HG02938 (cell line): Measurements from ENCODE around the gene TENM3.

ENCODE experiments used
- ATAC-seq: cut with Tn5 transposase; IDR thresholded peaks from one replicate; pipeline ENCODE4 v1.9.1; 2021; ENCODE audit warnings: mild to moderate bottlenecking, moderate library complexity; ENCODE audit not compliant: unreplicated experiment

The TENM3 gene

GRCh38 chr4:182826391-182826790 is 583.2 kb downstream of the TENM3 start:
- peak; percentile 36 for ATAC-seq

DNA sequence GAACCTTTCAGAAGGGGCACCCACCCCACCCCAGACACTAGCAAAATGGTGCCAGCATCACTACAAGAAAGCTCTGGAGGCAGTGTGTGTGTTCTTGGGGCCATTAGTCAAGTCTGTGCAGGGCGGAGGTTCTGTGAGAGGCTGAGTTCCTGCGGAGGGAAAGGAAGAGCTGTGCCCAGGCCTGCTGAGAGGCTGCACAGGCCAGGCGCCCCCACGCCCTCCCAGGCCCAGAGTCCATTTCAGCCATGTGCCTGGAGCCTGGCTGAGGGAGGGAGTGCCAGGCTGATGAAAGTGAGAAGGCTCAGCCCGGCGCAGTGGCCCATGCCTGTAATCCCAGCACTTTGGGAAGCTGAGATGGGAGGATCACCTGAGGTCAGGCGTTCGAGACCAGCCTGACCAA is 584.0 kb downstream of the TENM3 start:
- no peak for ATAC-seq

DNA sequence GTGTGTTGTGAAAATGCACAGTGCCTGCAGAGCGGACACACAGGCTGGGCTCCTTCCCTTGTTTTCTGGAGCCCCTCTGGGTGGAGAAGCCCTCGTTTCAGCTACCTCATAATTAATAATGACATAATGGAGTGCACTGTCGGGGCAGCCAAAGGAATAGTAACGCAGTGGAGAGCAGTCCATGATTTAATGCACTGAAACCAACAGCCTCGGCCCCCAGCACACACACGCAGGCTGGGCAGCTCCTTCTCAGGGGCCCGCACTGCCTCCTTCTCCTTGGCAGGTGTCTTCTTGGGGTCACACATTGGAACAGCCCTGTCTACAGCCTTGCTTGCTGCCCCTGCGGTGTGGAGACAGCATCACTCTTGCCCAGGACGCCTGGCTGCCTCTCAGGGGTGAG is 584.8 kb downstream of the TENM3 start:
- ATAC-seq: no peak

- ATAC-seq: no peak
Measured at GRCh38 chr4:182828360-182829025, 585.3 kb downstream of the TENM3 start.

- no peak for ATAC-seq
Measured at GRCh38 chr4:182829196-182829595, 586.0 kb downstream of the TENM3 start.

DNA sequence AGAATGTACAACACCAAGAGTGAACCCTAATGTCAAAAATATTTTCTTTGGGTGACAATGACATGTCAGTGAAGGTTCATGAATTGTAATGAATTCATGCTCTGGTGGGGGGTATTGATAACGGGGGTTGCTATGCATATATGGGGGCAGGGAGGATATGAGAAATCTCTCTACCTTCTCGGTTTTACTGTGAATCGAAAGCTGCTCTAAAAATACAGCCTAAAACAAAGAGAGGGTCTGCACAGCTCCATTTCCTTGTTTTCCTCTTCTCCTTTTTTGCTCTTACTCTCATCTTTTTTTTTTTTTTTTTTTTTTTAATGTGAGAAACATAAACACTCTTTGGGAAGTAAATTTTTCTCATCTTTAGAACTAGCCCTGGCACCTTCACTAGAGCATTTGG is 588.2 kb downstream of the TENM3 start:
- no peak for ATAC-seq

- ATAC-seq: no peak
Measured at GRCh38 chr4:182832352-182833120, 589.3 kb downstream of the TENM3 start.

DNA sequence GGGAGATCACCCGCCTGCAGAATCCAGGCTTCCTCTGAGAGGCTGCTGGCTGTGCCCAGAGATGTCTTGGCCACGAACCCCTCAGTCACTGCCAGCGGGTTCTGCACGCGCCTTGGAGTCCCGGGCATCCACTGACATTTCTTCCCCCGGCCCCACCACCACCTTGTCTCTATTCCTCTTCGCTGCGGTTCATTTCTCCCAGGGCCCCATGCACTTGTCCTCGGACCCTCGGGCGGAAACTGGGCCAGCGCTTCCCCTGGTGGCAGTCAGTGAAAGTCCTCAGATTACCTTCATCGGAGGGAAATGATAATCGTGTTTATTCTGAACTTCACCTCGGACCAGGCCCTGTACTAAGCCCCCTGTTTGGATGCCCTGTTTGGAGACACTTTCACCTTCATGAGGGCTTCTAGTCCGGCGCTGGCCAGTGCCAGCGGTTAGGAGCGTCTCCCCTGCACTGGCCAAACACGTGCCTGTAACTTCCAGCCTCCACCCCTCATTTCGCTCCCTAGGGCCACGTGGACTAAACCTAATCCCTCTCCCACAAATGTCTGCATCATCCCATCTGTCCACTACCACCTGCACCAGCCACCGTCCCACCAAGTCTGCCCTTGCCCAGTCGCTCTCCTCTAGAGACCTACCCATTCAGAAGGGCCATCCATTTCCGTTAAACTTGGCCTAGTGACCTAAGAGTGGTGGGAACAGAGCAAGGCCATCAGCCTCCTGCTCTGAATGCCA is 592.0 kb downstream of the TENM3 start:
- ATAC-seq: no peak

GRCh38 chr4:182837831-182838230 is 594.6 kb downstream of the TENM3 start:
- ATAC-seq: no peak

DNA sequence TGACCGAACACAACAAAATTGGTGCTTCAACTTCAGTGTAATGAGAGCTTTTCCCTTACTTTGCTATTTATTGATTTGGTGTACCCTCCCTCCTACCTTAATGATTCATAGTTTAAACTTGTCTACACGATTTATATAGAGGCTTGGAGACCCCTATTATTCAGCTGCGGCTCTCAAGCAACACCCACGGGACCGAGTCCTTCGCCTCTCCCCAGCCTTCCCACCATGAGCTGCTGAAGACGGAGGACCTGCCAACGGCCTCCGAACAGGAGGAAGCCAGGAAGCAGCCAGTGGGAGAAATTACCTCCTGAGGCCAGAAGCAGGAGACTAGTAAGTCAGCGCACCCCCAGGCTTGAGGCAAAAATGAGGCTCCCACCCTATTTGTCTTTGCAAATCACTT is 595.3 kb downstream of the TENM3 start:
- no peak for ATAC-seq

DNA sequence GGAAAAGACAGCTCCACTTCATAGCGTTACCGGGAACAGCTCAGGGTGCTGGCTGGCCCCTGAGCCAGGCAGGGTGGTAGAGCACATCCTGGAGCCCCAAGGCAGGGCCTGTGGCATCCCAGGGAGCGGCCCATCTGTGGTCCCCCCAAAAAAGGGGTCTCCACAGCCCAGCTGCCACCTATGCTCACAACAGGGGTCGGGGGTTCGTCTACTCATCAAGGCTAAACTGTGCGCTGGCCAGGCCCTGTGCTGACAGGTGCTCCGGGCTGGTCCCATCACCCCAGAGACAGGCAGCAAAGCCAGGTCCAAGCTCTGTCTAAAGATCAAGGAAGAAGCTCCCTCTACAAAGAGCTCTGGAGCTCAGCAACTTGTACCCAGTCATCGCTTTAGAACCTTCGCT is 596.1 kb downstream of the TENM3 start:
- no peak for ATAC-seq

DNA sequence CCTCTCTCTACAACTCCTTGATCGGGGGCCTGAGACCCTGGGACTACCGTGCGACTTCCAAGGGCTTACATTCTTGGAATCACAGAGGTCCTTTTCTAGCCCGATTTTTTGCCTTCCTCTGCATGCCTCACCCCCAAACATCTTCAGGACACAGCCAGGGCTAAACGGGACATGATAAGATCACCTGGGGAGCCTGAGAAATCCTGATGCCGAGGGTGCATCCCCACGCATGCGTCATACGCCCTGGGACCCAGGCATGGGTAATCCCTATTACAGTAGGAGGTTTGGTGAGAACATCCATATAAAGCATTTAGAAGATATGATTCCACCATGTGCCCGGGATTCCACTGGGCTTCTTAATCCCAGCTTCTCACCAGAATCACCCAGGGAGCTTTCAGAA is 596.9 kb downstream of the TENM3 start:
- ATAC-seq: no peak

GRCh38 chr4:182842104-182842600 is 599.0 kb downstream of the TENM3 start:
- no peak for ATAC-seq

- ATAC-seq: no peak
Measured at GRCh38 chr4:182842759-182843390, 599.7 kb downstream of the TENM3 start.

GRCh38 chr4:182843808-182844325 is 600.7 kb downstream of the TENM3 start:
- no peak for ATAC-seq

DNA sequence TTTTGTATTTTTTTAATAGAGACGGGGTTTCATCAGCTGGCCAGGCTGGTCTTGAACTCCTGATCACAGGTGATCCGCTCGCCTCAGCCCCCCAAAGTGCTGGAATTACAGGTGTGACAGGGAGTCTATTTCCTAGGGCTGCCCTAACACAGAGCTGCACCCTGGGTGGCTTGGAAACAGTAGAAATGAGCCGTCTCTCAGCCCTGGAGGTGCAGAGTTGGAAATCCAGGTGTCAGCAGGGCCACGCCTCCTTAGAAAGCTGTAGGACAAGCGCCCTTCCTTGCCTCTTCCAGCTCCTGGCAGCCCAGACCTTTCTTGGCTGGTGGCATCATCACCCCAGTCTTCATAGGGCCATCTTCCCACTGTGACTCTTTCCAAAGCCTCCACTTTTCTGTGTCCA is 602.4 kb downstream of the TENM3 start:
- no peak for ATAC-seq

- no peak for ATAC-seq
Measured at GRCh38 chr4:182846036-182846435, 602.8 kb downstream of the TENM3 start.

- no peak for ATAC-seq
Measured at GRCh38 chr4:182847576-182848450, 604.6 kb downstream of the TENM3 start.

DNA sequence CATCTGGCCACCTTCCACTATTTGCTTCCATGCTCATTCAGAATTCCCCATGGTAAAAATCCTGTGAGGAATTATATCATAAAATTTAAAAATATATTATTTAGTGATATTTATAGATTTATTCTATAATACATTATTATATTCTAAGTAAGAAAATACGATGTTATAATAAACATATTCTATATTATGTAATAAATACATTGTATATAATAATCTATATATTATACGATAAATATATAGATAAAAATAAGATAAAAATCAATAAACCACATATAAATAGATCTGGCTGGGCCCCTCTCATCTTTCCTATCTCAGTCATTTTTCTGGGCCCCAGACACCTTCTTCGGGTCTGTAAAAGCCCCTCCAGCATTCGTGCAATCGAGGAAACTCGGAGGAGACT is 605.5 kb downstream of the TENM3 start:
- ATAC-seq: no peak
